Trophoblast cell (in vitro differentiated cells and primary cell): Measurements from ENCODE around the gene CTNNA3.

Experiments used
- DNase-seq, 2 donors: peaks; one replicate each; pipeline ENCODE4 v3.0.0-alpha.2; 2016
- H2AFZ ChIP-seq: 2 replicates; pipeline ENCODE4 v1.6.1; 2013; ENCODE audit warnings: low read length, moderate library complexity, mild to moderate bottlenecking; ENCODE audit not compliant: insufficient read depth, poor library complexity
- H2AK5ac ChIP-seq: 2 replicates; pipeline ENCODE4 v1.6.1; 2013; ENCODE audit warnings: mild to moderate bottlenecking, low read length
- H2BK120ac ChIP-seq: 2 replicates; pipeline ENCODE4 v1.6.1; 2013; ENCODE audit warnings: low read length, mild to moderate bottlenecking, moderate library complexity; ENCODE audit not compliant: insufficient read depth, poor library complexity
- H2BK12ac ChIP-seq: 2 replicates; pipeline ENCODE4 v1.6.1; 2013; ENCODE audit warnings: mild to moderate bottlenecking, low read length, moderate library complexity
- H2BK5ac ChIP-seq: 2 replicates; pipeline ENCODE4 v1.6.1; 2013; ENCODE audit warnings: low read length, low read depth, moderate library complexity, mild to moderate bottlenecking; ENCODE audit not compliant: poor library complexity
- H3K14ac ChIP-seq: 2 replicates; pipeline ENCODE4 v1.6.1; 2013; ENCODE audit warnings: mild to moderate bottlenecking, low read length
- H3K18ac ChIP-seq: 2 replicates; pipeline ENCODE4 v1.6.1; 2013; ENCODE audit warnings: mild to moderate bottlenecking, low read length
- H3K23ac ChIP-seq: 2 replicates; pipeline ENCODE4 v1.6.1; 2013; ENCODE audit warnings: low read length
- H3K27ac ChIP-seq: 2 replicates; pipeline ENCODE4 v1.5.1; 2013; ENCODE audit warnings: low read depth, mild to moderate bottlenecking, inconsistent platforms, low read length, moderate library complexity
- H3K27me3 ChIP-seq: 2 replicates; pipeline ENCODE4 v1.6.1; 2013; ENCODE audit warnings: inconsistent platforms, mild to moderate bottlenecking, low read length, moderate library complexity; ENCODE audit not compliant: insufficient read depth
- H3K36me3 ChIP-seq, 2 experiments: 1 replicate in 1 of 2; 2 replicates in 1 of 2; pipeline ENCODE4 v1.6.1; 2013; ENCODE audit warnings: low read length in 2 of 2, mild to moderate bottlenecking in 2 of 2, moderate library complexity in 1 of 2; ENCODE audit not compliant: insufficient read depth in 2 of 2, control insufficient read depth in 1 of 2
- H3K4ac ChIP-seq: 2 replicates; pipeline ENCODE4 v1.6.1; 2013; ENCODE audit warnings: low read depth, mild to moderate bottlenecking, low read length, moderate library complexity
- H3K4me1 ChIP-seq, 2 experiments: 1 replicate in 1 of 2; 2 replicates in 1 of 2; pipeline ENCODE4 v1.6.1; 2013; ENCODE audit warnings: low read length in 2 of 2, mild to moderate bottlenecking in 2 of 2, moderate library complexity in 1 of 2; ENCODE audit not compliant: insufficient read depth in 2 of 2, control insufficient read depth in 1 of 2
- H3K4me2 ChIP-seq: 2 replicates; pipeline ENCODE4 v1.6.1; 2013; ENCODE audit warnings: inconsistent platforms, mild to moderate bottlenecking, low read length, moderate library complexity
- H3K4me3 ChIP-seq: 2 replicates; pipeline ENCODE4 v1.5.1; 2013; ENCODE audit warnings: mild to moderate bottlenecking, low read depth, low read length, inconsistent platforms
- H3K79me1 ChIP-seq: one replicate; pipeline ENCODE4 v1.6.1; 2013; ENCODE audit warnings: low read length
- H3K79me2 ChIP-seq: 2 replicates; pipeline ENCODE4 v1.6.1; 2013; ENCODE audit warnings: low read length, mild to moderate bottlenecking; ENCODE audit not compliant: control insufficient read depth, insufficient read depth, poor library complexity
- H3K9ac ChIP-seq: 2 replicates; pipeline ENCODE4 v1.6.1; 2013; ENCODE audit warnings: mild to moderate bottlenecking, low read length
- H3K9me3 ChIP-seq: 2 replicates; pipeline ENCODE4 v1.6.1; 2013; ENCODE audit warnings: low read depth, mild to moderate bottlenecking, control low read depth, inconsistent platforms, low read length; ENCODE audit not compliant: insufficient read depth
- H4K12ac ChIP-seq: 2 replicates; pipeline ENCODE4 v1.6.1; 2013; ENCODE audit warnings: low read depth, mild to moderate bottlenecking, low read length, moderate library complexity
- H4K8ac ChIP-seq: 2 replicates; pipeline ENCODE4 v1.6.1; 2013; ENCODE audit warnings: low read depth, mild to moderate bottlenecking, low read length, moderate library complexity
- H4K91ac ChIP-seq: one replicate; pipeline ENCODE4 v1.6.1; 2013; ENCODE audit warnings: low read depth, mild to moderate bottlenecking, low read length, moderate library complexity
- WGBS: extraction: QIAGEN DNeasy Blood & Tissue Kit; methylation state at CpG from one replicate; pipeline ENCODE4 v1.1.7; 2013; ENCODE audit warnings: missing lambda C conversion rate; ENCODE audit not compliant: insufficient read length, insufficient coverage; ENCODE audit errors: extremely low coverage; 5-methylcytosine and 5-hydroxymethylcytosine counted together

Gene CTNNA3

GRCh38 chr10:66349726-66350125 is 1346.3 kb downstream of the CTNNA3 start:
- H3K4me3 ChIP-seq: no peak overlapping the region
- H3K4ac ChIP-seq: no peak overlapping the region
- no peaks in the 10 kb centered on the region for H3K79me1 ChIP-seq
- H2AK5ac ChIP-seq: no peak overlapping the region
- no peaks in the 10 kb centered on the region for H3K27me3 ChIP-seq
- H3K18ac ChIP-seq: no peak overlapping the region
- no peak overlapping the region for H2AFZ ChIP-seq
- H3K4me1 ChIP-seq: no peaks in the 10 kb centered on the region
- no CpG with 5 or more reads among the region's 1 CpG for WGBS
- no peak overlapping the region for H2BK12ac ChIP-seq
- H3K9ac ChIP-seq: no peak overlapping the region
- H4K8ac ChIP-seq: no peak overlapping the region
- H4K12ac ChIP-seq: no peak overlapping the region
- H3K23ac ChIP-seq: no peak overlapping the region
- no peak overlapping the region for H3K14ac ChIP-seq
- no peak overlapping the region for H3K27ac ChIP-seq
- H4K91ac ChIP-seq: no peak overlapping the region
- no peak overlapping the region for H3K4me2 ChIP-seq
- DNase-seq: no peak
- no peak overlapping the region for H2BK5ac ChIP-seq
- H3K9me3 ChIP-seq: peaks cover 1% of the 10 kb centered on the region
- H3K36me3 ChIP-seq: no peaks in the 10 kb centered on the region
- no peaks in the 10 kb centered on the region for H3K79me2 ChIP-seq
- H2BK120ac ChIP-seq: no peak overlapping the region

DNA sequence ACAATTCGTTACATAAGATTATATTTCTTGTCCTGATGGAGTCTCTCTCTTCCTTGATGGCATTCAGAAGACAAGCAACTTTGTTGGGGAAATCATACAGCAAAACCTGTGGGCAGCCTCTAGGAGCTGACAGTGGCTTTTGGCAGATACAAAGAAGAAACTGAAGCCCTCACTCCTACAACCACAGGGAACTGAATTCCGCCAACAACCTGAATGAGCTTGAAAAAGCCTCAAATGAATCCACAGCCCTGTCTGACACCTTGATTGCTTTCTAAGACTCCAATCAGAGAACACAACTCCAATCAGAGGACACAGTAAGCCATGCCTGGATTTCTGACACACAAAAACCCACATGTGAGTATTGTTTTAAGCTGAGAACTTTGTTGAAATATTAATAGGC is 1346.9 kb downstream of the CTNNA3 start:
- Histone ChIP-seq H3K27me3 (no peaks in the 10 kb centered on the region), H2AK5ac (no peak overlapping the region), H3K4me2 (no peak overlapping the region), H4K12ac (no peak overlapping the region), H3K23ac (no peak overlapping the region), H3K79me1 (no peaks in the 10 kb centered on the region), H3K36me3 (no peaks in the 10 kb centered on the region), H3K27ac (no peak overlapping the region), H3K4ac (no peak overlapping the region), H4K91ac (no peak overlapping the region), H3K4me3 (no peak overlapping the region), H3K14ac (no peak overlapping the region), H3K79me2 (no peaks in the 10 kb centered on the region), H3K18ac (no peak overlapping the region), H3K9ac (no peak overlapping the region), H4K8ac (no peak overlapping the region), H2BK12ac (no peak overlapping the region), H3K4me1 (no peaks in the 10 kb centered on the region), H3K9me3 (peaks cover 1% of the 10 kb centered on the region), H2BK5ac (no peak overlapping the region), H2BK120ac (no peak overlapping the region), H2AFZ (no peak overlapping the region)
- no CpG with 5 or more reads among the region's 2 CpGs for WGBS
- DNase-seq: no peak

GRCh38 chr10:66337211-66337610 is 1358.8 kb downstream of the CTNNA3 start:
- no CpG with 5 or more reads among the region's 3 CpGs for WGBS
- no peak overlapping the region for H4K12ac ChIP-seq
- no peak overlapping the region for H3K9ac ChIP-seq
- peaks cover 0 to 3% of the 10 kb centered on the region in 2 experiments for H3K36me3 ChIP-seq
- H2BK12ac ChIP-seq: no peak overlapping the region
- no peak overlapping the region for H4K91ac ChIP-seq
- H3K4ac ChIP-seq: no peak overlapping the region
- H3K18ac ChIP-seq: no peak overlapping the region
- no peak overlapping the region for H3K14ac ChIP-seq
- H3K27ac ChIP-seq: no peak overlapping the region
- no peak overlapping the region for H2BK5ac ChIP-seq
- H3K27me3 ChIP-seq: no peaks in the 10 kb centered on the region
- H3K9me3 ChIP-seq: peaks cover 5% of the 10 kb centered on the region
- DNase-seq: no peak
- no peaks in the 10 kb centered on the region for H3K79me1 ChIP-seq
- H2AFZ ChIP-seq: no peak overlapping the region
- H2AK5ac ChIP-seq: no peak overlapping the region
- no peak overlapping the region for H3K4me2 ChIP-seq
- H3K23ac ChIP-seq: no peak overlapping the region
- no peak overlapping the region for H2BK120ac ChIP-seq
- no peak overlapping the region for H4K8ac ChIP-seq
- H3K4me1 ChIP-seq: no peaks in the 10 kb centered on the region
- H3K79me2 ChIP-seq: no peaks in the 10 kb centered on the region
- H3K4me3 ChIP-seq: no peak overlapping the region

DNA sequence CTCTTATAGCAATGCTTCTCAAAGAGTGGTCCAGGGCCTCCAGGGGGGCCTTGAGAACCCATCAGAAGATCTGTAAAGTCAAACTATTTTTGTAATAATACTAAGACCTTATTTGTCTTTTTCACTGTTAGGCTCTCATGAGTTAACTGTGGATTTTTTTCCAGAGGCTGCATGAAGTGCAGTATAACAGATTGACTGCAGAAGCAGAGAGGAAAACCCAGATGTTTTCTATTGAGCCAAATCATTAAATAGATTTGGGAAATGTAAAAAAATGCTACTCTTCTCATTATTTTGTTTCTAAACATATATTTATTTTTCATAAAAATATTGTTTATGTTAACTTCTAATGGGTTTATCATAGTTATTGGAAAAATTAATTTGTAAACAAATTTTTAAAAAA is 1359.2 kb downstream of the CTNNA3 start:
- Histone ChIP-seq H3K9me3 (peaks cover 5% of the 10 kb centered on the region), H3K23ac (no peak overlapping the region), H3K79me2 (no peaks in the 10 kb centered on the region), H3K4me3 (no peak overlapping the region), H2AFZ (no peak overlapping the region), H3K14ac (no peak overlapping the region), H2BK12ac (no peak overlapping the region), H2BK120ac (no peak overlapping the region), H4K91ac (no peak overlapping the region), H3K36me3 (peaks cover 0 to 3% of the 10 kb centered on the region in 2 experiments), H4K8ac (no peak overlapping the region), H3K79me1 (no peaks in the 10 kb centered on the region), H3K27me3 (no peaks in the 10 kb centered on the region), H2AK5ac (no peak overlapping the region), H3K4ac (no peak overlapping the region), H3K9ac (no peak overlapping the region), H2BK5ac (no peak overlapping the region), H3K4me1 (no peaks in the 10 kb centered on the region), H3K18ac (no peak overlapping the region), H3K27ac (no peak overlapping the region), H4K12ac (no peak overlapping the region), H3K4me2 (no peak overlapping the region)
- DNase-seq: no peak
